Esophagus squamous epithelium (tissue), 4 donors: ENCODE data around the gene RAET1G.

Source experiments
- CTCF ChIP-seq, 6 experiments: fragments of 450-650 bp in 4 of 6; fragments of 200-600 bp in 2 of 6; sonication (generic) in 2 of 6; IDR thresholded peaks; one replicate each; pipeline ENCODE4 v1.5.1; 2016 to 2019; ENCODE audit warnings: antibody characterized with exemption in 6 of 6, mild to moderate bottlenecking in 4 of 6, moderate library complexity in 4 of 6
- POLR2A ChIP-seq, 4 donors: fragments of 450-650 bp; IDR thresholded peaks; one replicate each; pipeline ENCODE4 v1.6.1; 2017; ENCODE audit warnings: antibody characterized with exemption in 4 of 4, mild to moderate bottlenecking in 4 of 4, moderate library complexity in 3 of 4

DNA sequence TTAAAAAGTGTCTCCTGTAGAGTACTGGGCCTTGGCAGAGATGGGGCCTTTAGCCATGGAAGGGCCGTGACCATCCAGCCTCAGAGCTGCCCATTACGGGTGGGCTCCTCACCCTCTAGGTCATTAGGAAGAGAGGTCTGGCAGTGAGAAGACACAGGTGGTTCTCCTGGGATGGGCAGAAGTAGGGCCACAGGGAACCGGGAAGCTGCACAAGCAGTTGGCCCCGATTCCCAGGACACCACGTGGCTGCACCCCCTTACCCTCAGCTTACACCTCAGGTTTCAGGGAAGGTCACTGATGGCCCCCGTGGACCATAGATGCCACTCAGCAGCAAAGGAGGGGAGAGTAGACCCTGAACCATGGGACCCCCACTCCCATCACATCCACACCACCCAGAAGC is 1.6 kb downstream of the RAET1G start:
- TF ChIP-seq POLR2A (IDR thresholded peaks at IDR 0.05) (no peak), CTCF (IDR thresholded peaks at IDR 0.05) (no peak)
